K562 (cell line): ENCODE data around the gene CENPB. TPM values are rescaled to one million over a fixed set of nuclear protein-coding genes. Genes with fewer than 3 reads are reported as not detected.

ENCODE experiments used
- ATF7 ChIP-seq: fragments of 450-650 bp; IDR thresholded peaks from 2 replicates; pipeline ENCODE4 v1.7.1; 2014; ENCODE audit warnings: mild to moderate bottlenecking, moderate library complexity
- BMI1 ChIP-seq: fragments of 150-350 bp; IDR thresholded peaks from 2 replicates; pipeline ENCODE4 v1.6.1; 2014; ENCODE audit warnings: low read length
- CREM ChIP-seq: IDR thresholded peaks from 2 replicates; pipeline ENCODE4 v1.6.1; 2014; ENCODE audit warnings: antibody characterized with exemption, low read depth
- DACH1 ChIP-seq: fragments of 450-650 bp; IDR thresholded peaks from 2 replicates; pipeline ENCODE4 v1.6.1; 2018; ENCODE audit not compliant: partially characterized antibody
- HDAC1 ChIP-seq, 2 experiments: fragments of 450-650 bp; IDR thresholded peaks; 2 replicates each; pipeline ENCODE4 v1.6.1; 2016 to 2017; ENCODE audit warnings: inconsistent platforms in 1 of 2, mild to moderate bottlenecking in 1 of 2, moderate library complexity in 1 of 2
- MCM5 ChIP-seq: fragments of 450-650 bp; IDR thresholded peaks from 2 replicates; pipeline ENCODE4 v1.6.1; 2016; ENCODE audit warnings: low read depth
- TAF7 ChIP-seq: fragments of 450-650 bp; IDR thresholded peaks from 2 replicates; pipeline ENCODE4 v1.6.1; 2016; ENCODE audit warnings: missing genetic modification characterization, missing compliant biosample characterization
- YY1 ChIP-seq, 3 experiments: IDR thresholded peaks; 2 replicates each; pipeline ENCODE4 v1.6.1; 2011; ENCODE audit warnings: low read length in 2 of 3, mild to moderate bottlenecking in 2 of 3, moderate library complexity in 2 of 3, borderline replicate concordance in 1 of 3, control low read depth in 1 of 3, low read depth in 1 of 3; ENCODE audit not compliant: insufficient read depth in 3 of 3, insufficient replicate concordance in 2 of 3, control insufficient read depth in 1 of 3, insufficient read length in 1 of 3; ENCODE audit errors: extremely low read depth in 1 of 3
- ZNF184 ChIP-seq: sonication (generic); formaldehyde crosslinking; IDR thresholded peaks from 2 replicates; pipeline ENCODE4 v1.5.0; 2020; ENCODE audit warnings: missing genetic modification reagents
- ZNF274 ChIP-seq: IDR thresholded peaks from 2 replicates; pipeline ENCODE4 v1.6.1; 2011; ENCODE audit warnings: low read depth, mild to moderate bottlenecking, low read length, moderate library complexity, borderline replicate concordance
- ZNF766 ChIP-seq: fragments of 200-800 bp; sonication (Bioruptor generic); conservative IDR thresholded peaks from 2 replicates; pipeline ENCODE4 v1.6.1; 2016; ENCODE audit warnings: missing genetic modification characterization, missing compliant biosample characterization
- polyA plus RNA-seq, 8 experiments: library from polyadenylated mRNA; depleted of rRNA in 4 of 8; stranded (reverse) in 5 of 8; unstranded in 3 of 8; fragments of >200 nt; fragmentation: Nextera tagmentation in 2 of 8; fragmentation: Illumina TruSeq in 1 of 8; extraction: Ambion mirVana in 2 of 8; extraction: Trizol in 1 of 8; gene quantifications; 2 replicates each; pipeline versions ENCODE4 v1.2.1 to v1.2.3, GENCODE V29; 2011 to 2014; ENCODE audit warnings: inconsistent platforms in 1 of 8, missing spikeins in 1 of 8
- total RNA-seq, 7 experiments: library from RNA; depleted of rRNA in 6 of 7; stranded (reverse); fragments of >200 nt in 6 of 7; fragmentation: Illumina TruSeq in 2 of 7; extraction: Trizol in 2 of 7; gene quantifications; 2 replicates each; pipeline versions ENCODE4 v1.2.1 to v1.2.3, GENCODE V29; 2011 to 2021; ENCODE audit warnings: low replicate concordance in 1 of 7
- TF ChIP-seq, protein P1 (sequence below): fragments of 150-350 bp; conservative IDR thresholded peaks from 2 replicates; pipeline ENCODE4 v1.6.1; 2014; ENCODE audit warnings: low read length
- TF ChIP-seq, protein P2 (sequence below), 3 experiments: IDR thresholded peaks in 2 of 3; conservative IDR thresholded peaks in 1 of 3; 2 replicates each; pipeline ENCODE4 v1.5.1; 2011 to 2012; ENCODE audit warnings: low read length in 3 of 3, mild to moderate bottlenecking in 3 of 3, control low read depth in 2 of 3, improper control_type of control experiment in 1 of 3, inconsistent platforms in 1 of 3, low read depth in 1 of 3, mixed read lengths in 1 of 3, moderate library complexity in 1 of 3; ENCODE audit not compliant: insufficient read depth in 2 of 3
- TF ChIP-seq, protein P3 (sequence below): fragments of 250-450 bp; sonication (Bioruptor Pico); IDR thresholded peaks from 2 replicates; pipeline ENCODE4 v1.8.0; 2021; ENCODE audit warnings: borderline replicate concordance, mild to moderate bottlenecking, moderate library complexity; ENCODE audit not compliant: poor library complexity, severe bottlenecking
- TF ChIP-seq, protein P4 (sequence below): fragments of 250-450 bp; sonication (Bioruptor Pico); IDR thresholded peaks from 2 replicates; pipeline ENCODE4 v1.5.0; 2020; ENCODE audit warnings: mild to moderate bottlenecking
- TF ChIP-seq, protein P5 (sequence below): sonication (generic); formaldehyde crosslinking; IDR thresholded peaks from 2 replicates; pipeline ENCODE4 v1.8.0; 2022; ENCODE audit warnings: mild to moderate bottlenecking, missing genetic modification reagents, borderline replicate concordance

The CENPB gene
- total and polyA plus RNA-seq, 9 of the 15 experiments (the other 6 are each of a cell fraction or from before 2014, with no cell fraction given): 0.17 to 70.8 (median 24.9) TPM

DNA sequence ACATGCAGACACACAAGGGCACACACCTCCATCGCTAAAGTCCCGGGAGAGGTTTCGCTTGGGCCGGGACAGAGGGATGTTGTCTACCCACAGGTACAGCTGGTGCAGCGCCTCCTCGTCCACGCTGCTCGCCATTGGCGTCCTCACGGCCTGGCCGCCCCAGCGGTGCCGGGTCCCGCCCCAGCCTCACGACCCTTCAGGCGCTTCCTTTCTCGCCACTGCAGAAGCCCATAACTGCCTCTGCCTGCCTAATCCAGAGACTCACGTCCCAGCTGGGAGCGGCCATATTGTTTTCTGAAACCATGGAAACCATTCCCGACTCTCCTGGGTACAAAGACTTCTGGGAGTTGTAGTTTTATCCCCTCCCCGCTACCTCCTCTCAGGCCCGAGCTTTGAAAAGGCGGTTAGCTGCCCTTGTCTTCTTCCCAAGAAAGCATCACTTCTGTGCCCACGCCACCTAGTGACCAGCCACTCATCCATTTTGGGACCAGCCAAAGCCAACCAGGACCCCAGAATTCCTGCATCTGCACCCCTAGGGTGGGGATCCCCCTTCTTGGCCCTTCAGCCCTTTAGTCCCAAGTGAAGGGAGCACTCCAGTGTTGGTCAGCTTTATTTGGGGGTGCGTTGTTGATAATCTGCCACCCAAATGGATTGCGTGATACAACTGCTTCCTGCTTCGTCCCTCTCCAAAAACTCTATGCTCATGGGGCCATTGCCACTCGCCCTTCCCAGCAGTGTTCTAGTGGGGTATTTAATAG lies 5.2 kb downstream of the CENPB start, which contains the start of gene SPEF1 (continued):
- TF ChIP-seq, protein P1, sequence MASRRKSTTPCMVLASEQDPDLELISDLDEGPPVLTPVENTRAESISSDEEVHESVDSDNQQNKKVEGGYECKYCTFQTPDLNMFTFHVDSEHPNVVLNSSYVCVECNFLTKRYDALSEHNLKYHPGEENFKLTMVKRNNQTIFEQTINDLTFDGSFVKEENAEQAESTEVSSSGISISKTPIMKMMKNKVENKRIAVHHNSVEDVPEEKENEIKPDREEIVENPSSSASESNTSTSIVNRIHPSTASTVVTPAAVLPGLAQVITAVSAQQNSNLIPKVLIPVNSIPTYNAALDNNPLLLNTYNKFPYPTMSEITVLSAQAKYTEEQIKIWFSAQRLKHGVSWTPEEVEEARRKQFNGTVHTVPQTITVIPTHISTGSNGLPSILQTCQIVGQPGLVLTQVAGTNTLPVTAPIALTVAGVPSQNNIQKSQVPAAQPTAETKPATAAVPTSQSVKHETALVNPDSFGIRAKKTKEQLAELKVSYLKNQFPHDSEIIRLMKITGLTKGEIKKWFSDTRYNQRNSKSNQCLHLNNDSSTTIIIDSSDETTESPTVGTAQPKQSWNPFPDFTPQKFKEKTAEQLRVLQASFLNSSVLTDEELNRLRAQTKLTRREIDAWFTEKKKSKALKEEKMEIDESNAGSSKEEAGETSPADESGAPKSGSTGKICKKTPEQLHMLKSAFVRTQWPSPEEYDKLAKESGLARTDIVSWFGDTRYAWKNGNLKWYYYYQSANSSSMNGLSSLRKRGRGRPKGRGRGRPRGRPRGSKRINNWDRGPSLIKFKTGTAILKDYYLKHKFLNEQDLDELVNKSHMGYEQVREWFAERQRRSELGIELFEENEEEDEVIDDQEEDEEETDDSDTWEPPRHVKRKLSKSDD: peak; percentile 94
- 0 out of 2 replicates have a peak, but pooled peaks have one; percentile 48 for TF ChIP-seq BMI1
- TF ChIP-seq, protein P2, sequence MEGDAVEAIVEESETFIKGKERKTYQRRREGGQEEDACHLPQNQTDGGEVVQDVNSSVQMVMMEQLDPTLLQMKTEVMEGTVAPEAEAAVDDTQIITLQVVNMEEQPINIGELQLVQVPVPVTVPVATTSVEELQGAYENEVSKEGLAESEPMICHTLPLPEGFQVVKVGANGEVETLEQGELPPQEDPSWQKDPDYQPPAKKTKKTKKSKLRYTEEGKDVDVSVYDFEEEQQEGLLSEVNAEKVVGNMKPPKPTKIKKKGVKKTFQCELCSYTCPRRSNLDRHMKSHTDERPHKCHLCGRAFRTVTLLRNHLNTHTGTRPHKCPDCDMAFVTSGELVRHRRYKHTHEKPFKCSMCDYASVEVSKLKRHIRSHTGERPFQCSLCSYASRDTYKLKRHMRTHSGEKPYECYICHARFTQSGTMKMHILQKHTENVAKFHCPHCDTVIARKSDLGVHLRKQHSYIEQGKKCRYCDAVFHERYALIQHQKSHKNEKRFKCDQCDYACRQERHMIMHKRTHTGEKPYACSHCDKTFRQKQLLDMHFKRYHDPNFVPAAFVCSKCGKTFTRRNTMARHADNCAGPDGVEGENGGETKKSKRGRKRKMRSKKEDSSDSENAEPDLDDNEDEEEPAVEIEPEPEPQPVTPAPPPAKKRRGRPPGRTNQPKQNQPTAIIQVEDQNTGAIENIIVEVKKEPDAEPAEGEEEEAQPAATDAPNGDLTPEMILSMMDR (IDR thresholded peaks at IDR 0.05 in 2 of 3, conservative IDR thresholded peaks at IDR 0.05 in 1 of 3; ENCODE audit: insufficient read depth in 2 of 3, low read depth in 1 of 3, low read length in 3 of 3): peak; percentile 50 to 60 (median 51)
- TF ChIP-seq, protein P3, sequence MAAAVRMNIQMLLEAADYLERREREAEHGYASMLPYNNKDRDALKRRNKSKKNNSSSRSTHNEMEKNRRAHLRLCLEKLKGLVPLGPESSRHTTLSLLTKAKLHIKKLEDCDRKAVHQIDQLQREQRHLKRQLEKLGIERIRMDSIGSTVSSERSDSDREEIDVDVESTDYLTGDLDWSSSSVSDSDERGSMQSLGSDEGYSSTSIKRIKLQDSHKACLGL (CRISPR knock-in tag): peak; percentile 72
- TF ChIP-seq ZNF766 (CRISPR knock-in tag): peak; percentile 66; the same call in 1 of the 2 replicates
- TF ChIP-seq ZNF274: no peak
- 0 out of 2 replicates have a peak, but pooled peaks have one; percentile 26 for TF ChIP-seq ATF7
- peak in 1 of 2 experiments; percentile 95; a peak in 2 of 4 replicates for TF ChIP-seq HDAC1 (IDR thresholded peaks at IDR 0.05)
- peak; percentile 88 to 99 (median 93) for TF ChIP-seq YY1 (IDR thresholded peaks at IDR 0.05; ENCODE audit: borderline replicate concordance in 1 of 3, control insufficient read depth in 1 of 3, extremely low read depth in 1 of 3, insufficient read depth in 3 of 3, insufficient read length in 1 of 3, insufficient replicate concordance in 2 of 3, low read depth in 1 of 3, low read length in 2 of 3)
- TF ChIP-seq, protein P4, sequence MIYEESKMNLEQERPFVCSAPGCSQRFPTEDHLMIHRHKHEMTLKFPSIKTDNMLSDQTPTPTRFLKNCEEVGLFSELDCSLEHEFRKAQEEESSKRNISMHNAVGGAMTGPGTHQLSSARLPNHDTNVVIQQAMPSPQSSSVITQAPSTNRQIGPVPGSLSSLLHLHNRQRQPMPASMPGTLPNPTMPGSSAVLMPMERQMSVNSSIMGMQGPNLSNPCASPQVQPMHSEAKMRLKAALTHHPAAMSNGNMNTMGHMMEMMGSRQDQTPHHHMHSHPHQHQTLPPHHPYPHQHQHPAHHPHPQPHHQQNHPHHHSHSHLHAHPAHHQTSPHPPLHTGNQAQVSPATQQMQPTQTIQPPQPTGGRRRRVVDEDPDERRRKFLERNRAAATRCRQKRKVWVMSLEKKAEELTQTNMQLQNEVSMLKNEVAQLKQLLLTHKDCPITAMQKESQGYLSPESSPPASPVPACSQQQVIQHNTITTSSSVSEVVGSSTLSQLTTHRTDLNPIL (CRISPR knock-in tag): no peak
- TF ChIP-seq, protein P5, sequence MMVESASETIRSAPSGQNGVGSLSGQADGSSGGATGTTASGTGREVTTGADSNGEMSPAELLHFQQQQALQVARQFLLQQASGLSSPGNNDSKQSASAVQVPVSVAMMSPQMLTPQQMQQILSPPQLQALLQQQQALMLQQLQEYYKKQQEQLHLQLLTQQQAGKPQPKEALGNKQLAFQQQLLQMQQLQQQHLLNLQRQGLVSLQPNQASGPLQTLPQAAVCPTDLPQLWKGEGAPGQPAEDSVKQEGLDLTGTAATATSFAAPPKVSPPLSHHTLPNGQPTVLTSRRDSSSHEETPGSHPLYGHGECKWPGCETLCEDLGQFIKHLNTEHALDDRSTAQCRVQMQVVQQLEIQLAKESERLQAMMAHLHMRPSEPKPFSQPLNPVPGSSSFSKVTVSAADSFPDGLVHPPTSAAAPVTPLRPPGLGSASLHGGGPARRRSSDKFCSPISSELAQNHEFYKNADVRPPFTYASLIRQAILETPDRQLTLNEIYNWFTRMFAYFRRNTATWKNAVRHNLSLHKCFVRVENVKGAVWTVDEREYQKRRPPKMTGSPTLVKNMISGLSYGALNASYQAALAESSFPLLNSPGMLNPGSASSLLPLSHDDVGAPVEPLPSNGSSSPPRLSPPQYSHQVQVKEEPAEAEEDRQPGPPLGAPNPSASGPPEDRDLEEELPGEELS: 0 out of 2 replicates have a peak, but pooled peaks have one; percentile 20
- TF ChIP-seq MCM5: no peak
- TF ChIP-seq CREM: peak; percentile 44
- TF ChIP-seq ZNF184 (CRISPR knock-in tag): no peak
- no peak for TF ChIP-seq TAF7 (tag)
- peak; percentile 79 for TF ChIP-seq DACH1
